ENCODE results near the gene TUBGCP3. TPM values are rescaled to one million over a fixed set of nuclear protein-coding genes. Genes with fewer than 3 reads are reported as not detected.

TUBGCP3 gene
- total RNA-seq, 1 experiment from 2014 or later = 37.3 TPM

DNA sequence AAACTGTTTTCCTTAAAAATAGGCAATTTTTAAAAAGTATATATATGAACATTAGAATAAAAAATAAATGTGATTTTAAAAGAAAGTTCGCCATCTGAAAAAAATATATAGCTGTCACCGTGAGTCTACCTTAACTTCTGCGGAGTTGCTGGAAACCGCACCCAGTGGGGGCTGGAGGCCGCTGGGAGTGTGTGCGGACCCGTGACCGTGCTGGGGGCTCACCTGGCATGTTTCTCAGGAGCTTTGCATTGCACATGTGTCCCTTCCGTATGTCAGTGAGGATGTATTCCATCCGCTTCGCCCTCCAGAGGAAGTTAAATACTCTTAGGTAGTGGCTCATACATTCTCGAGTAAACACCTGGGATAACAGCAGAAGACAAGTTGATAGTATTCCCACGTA, 71.7 kb downstream of the TUBGCP3 start:
- Histone ChIP-seq H3K18ac (ENCODE audit: insufficient read length, low read depth, low read length) (no peak overlapping the region), H3K79me1 (ENCODE audit: insufficient read depth, low read depth, low read length, poor library complexity, severe bottlenecking) (no peaks in the 10 kb centered on the region), H2BK12ac (ENCODE audit: insufficient read length, low read depth, low read length) (no peak overlapping the region), H3K27me3 (ENCODE audit: insufficient read depth, low read length) (no peaks in the 10 kb centered on the region), H3K4me1 (ENCODE audit: insufficient read depth, low read length) (no peaks in the 10 kb centered on the region), H2AK5ac (ENCODE audit: insufficient read length, low read length) (no peak overlapping the region), H4K8ac (replicated peaks; ENCODE audit: insufficient read length, low read depth, low read length) (no peak overlapping the region), H2AFZ (ENCODE audit: low read length) (no peak overlapping the region), H2BK120ac (ENCODE audit: low read depth, low read length, poor library complexity, severe bottlenecking) (no peak overlapping the region), H3K4ac (ENCODE audit: low read depth, low read length) (no peak overlapping the region), H3T11ph (ENCODE audit: low read length) (no peak overlapping the region), H3K27ac (ENCODE audit: insufficient read length, low read depth, low read length) (no peak overlapping the region), H2BK5ac (ENCODE audit: insufficient read length, low read length) (no peak overlapping the region), H3K23me2 (ENCODE audit: insufficient read length, low read depth, low read length, poor library complexity, severe bottlenecking) (no peaks in the 10 kb centered on the region), H4K5ac (ENCODE audit: insufficient read length, low read depth, low read length) (no peak overlapping the region), H3K4me2 (ENCODE audit: insufficient read depth, insufficient read length, low read length) (no peak overlapping the region), H3K9ac (ENCODE audit: extremely low read depth, insufficient read length, low read length) (no peak overlapping the region), H4K91ac (ENCODE audit: insufficient read length, low read depth, low read length) (no peak overlapping the region), H4K20me1 (ENCODE audit: control insufficient read depth, insufficient read depth, insufficient read length) (no peaks in the 10 kb centered on the region), H3K9me3 (ENCODE audit: control insufficient read depth, low read depth, low read length) (no peaks in the 10 kb centered on the region), H3K79me2 (ENCODE audit: insufficient read depth, low read length) (no peaks in the 10 kb centered on the region), H2BK15ac (ENCODE audit: low read depth, low read length) (no peak overlapping the region), H2BK20ac (ENCODE audit: low read depth, low read length, poor library complexity, severe bottlenecking) (no peak overlapping the region), H3K14ac (ENCODE audit: insufficient read depth, low read length) (no peak overlapping the region), H3K23ac (ENCODE audit: insufficient read length, low read depth, low read length) (no peak overlapping the region), H3K56ac (ENCODE audit: insufficient read length, low read depth, low read length) (no peak overlapping the region)
- no peaks in the 10 kb centered on the region for H3K27me3 Mint-ChIP-seq (ENCODE audit: low read depth)
- no peaks in the 10 kb centered on the region for H3K9me3 Mint-ChIP-seq
- peaks cover 3 to 33% (median 26%) of the 10 kb centered on the region in 3 experiments; a peak in 6 of 7 replicates for H3K36me3 Mint-ChIP-seq (ENCODE audit: insufficient read depth in 1 of 3, low read depth in 3 of 3)
- WGBS (ENCODE audit: extremely low coverage, insufficient read length, low lambda C conversion rate) = no CpG with 5 or more reads among the region's 13 CpGs
- TF ChIP-seq, protein P1, sequence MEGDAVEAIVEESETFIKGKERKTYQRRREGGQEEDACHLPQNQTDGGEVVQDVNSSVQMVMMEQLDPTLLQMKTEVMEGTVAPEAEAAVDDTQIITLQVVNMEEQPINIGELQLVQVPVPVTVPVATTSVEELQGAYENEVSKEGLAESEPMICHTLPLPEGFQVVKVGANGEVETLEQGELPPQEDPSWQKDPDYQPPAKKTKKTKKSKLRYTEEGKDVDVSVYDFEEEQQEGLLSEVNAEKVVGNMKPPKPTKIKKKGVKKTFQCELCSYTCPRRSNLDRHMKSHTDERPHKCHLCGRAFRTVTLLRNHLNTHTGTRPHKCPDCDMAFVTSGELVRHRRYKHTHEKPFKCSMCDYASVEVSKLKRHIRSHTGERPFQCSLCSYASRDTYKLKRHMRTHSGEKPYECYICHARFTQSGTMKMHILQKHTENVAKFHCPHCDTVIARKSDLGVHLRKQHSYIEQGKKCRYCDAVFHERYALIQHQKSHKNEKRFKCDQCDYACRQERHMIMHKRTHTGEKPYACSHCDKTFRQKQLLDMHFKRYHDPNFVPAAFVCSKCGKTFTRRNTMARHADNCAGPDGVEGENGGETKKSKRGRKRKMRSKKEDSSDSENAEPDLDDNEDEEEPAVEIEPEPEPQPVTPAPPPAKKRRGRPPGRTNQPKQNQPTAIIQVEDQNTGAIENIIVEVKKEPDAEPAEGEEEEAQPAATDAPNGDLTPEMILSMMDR (conservative IDR thresholded peaks at IDR 0.05) = no peak
- no peaks in the 10 kb centered on the region for H3K4me1 Mint-ChIP-seq
- H3K4me3 Mint-ChIP-seq = no peak overlapping the region
- no peak for DNase-seq
- H3K27ac Mint-ChIP-seq = no peak overlapping the region

Data from H9 (cell line).